ENCODE measurements around the gene STX1A. TPM values are rescaled to one million over a fixed set of nuclear protein-coding genes. Genes with fewer than 3 reads are reported as not detected.
A peak's percentile ranks its signal among the peaks of the same experiment; 100 is the strongest.

The STX1A gene
- total and polyA plus RNA-seq, 2 of the 13 experiments (the other 11 are each of a cell fraction or from before 2014, with no cell fraction given) = 6.1 to 12.2 TPM

DNA sequence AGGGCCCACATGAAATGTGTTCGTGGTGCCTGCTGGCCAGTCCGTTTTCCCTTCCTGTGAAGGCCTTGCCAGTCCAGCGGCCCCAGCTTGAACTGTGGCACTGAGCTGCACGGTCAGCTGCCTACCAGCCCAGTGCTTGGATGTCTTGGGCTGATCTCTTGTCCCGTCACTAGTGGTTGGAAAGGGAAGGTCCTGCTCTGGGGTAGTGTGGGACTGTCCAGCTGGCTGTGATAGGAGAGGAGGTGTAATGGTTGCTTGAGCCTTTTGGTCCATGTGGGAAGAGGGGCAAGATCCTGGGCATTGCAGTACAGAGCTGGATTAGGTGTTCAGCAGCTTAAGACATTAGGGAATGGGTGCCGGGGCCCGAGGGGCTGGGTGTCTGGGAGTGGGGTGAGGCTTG is 21.1 kb downstream of the STX1A start:
- Histone ChIP-seq H3K79me2 (ENCODE audit: insufficient read depth, low read length) (no peaks in the 10 kb centered on the region), H3K4me3 (replicated peaks in 1 of 3; ENCODE audit: insufficient read depth in 1 of 3, low read depth in 2 of 3, low read length in 3 of 3) (no peak overlapping the region), H2AFZ (ENCODE audit: low read length) (no peak overlapping the region), H3K9ac (ENCODE audit: insufficient read depth, low read depth, low read length) (no peak overlapping the region), H3K27ac (ENCODE audit: extremely low read length, insufficient read depth, low read length) (no peak overlapping the region), H3K4me1 (ENCODE audit: insufficient read depth, low read length) (peaks cover 15% of the 10 kb centered on the region), H3K9me3 (ENCODE audit: low read length) (no peaks in the 10 kb centered on the region), H3K36me3 (replicated peaks in 1 of 2; ENCODE audit: control insufficient read depth in 1 of 2, insufficient read depth in 2 of 2, low read length in 2 of 2) (peaks cover 20 to 56% of the 10 kb centered on the region in 2 experiments), H3K4me2 (ENCODE audit: low read depth, low read length) (no peak overlapping the region), H3K27me3 (ENCODE audit: control insufficient read depth in 1 of 2, insufficient read depth in 2 of 2, low read length in 2 of 2) (no peaks in the 10 kb centered on the region), H4K20me1 (ENCODE audit: insufficient read depth, low read length) (peaks cover 5% of the 10 kb centered on the region; the same call in 1 of the 2 replicates)
- ATAC-seq = no peak
- TF ChIP-seq FOXM1 (CRISPR knock-in tag; IDR thresholded peaks at IDR 0.05) (no peak), RBM22 (optimal IDR thresholded peaks at IDR 0.05; ENCODE audit: low read length) (peak; percentile 59), NFRKB (IDR thresholded peaks at IDR 0.05) (no peak), ZNF749 (CRISPR knock-in tag; IDR thresholded peaks at IDR 0.05; ENCODE audit: borderline replicate concordance) (no peak), ZNF703 (CRISPR knock-in tag; IDR thresholded peaks at IDR 0.05; ENCODE audit: borderline replicate concordance) (no peak)
- TF ChIP-seq, protein P1, sequence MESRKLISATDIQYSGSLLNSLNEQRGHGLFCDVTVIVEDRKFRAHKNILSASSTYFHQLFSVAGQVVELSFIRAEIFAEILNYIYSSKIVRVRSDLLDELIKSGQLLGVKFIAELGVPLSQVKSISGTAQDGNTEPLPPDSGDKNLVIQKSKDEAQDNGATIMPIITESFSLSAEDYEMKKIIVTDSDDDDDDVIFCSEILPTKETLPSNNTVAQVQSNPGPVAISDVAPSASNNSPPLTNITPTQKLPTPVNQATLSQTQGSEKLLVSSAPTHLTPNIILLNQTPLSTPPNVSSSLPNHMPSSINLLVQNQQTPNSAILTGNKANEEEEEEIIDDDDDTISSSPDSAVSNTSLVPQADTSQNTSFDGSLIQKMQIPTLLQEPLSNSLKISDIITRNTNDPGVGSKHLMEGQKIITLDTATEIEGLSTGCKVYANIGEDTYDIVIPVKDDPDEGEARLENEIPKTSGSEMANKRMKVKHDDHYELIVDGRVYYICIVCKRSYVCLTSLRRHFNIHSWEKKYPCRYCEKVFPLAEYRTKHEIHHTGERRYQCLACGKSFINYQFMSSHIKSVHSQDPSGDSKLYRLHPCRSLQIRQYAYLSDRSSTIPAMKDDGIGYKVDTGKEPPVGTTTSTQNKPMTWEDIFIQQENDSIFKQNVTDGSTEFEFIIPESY (CRISPR knock-in tag; IDR thresholded peaks at IDR 0.05) = no peak
- TF ChIP-seq, protein P2, sequence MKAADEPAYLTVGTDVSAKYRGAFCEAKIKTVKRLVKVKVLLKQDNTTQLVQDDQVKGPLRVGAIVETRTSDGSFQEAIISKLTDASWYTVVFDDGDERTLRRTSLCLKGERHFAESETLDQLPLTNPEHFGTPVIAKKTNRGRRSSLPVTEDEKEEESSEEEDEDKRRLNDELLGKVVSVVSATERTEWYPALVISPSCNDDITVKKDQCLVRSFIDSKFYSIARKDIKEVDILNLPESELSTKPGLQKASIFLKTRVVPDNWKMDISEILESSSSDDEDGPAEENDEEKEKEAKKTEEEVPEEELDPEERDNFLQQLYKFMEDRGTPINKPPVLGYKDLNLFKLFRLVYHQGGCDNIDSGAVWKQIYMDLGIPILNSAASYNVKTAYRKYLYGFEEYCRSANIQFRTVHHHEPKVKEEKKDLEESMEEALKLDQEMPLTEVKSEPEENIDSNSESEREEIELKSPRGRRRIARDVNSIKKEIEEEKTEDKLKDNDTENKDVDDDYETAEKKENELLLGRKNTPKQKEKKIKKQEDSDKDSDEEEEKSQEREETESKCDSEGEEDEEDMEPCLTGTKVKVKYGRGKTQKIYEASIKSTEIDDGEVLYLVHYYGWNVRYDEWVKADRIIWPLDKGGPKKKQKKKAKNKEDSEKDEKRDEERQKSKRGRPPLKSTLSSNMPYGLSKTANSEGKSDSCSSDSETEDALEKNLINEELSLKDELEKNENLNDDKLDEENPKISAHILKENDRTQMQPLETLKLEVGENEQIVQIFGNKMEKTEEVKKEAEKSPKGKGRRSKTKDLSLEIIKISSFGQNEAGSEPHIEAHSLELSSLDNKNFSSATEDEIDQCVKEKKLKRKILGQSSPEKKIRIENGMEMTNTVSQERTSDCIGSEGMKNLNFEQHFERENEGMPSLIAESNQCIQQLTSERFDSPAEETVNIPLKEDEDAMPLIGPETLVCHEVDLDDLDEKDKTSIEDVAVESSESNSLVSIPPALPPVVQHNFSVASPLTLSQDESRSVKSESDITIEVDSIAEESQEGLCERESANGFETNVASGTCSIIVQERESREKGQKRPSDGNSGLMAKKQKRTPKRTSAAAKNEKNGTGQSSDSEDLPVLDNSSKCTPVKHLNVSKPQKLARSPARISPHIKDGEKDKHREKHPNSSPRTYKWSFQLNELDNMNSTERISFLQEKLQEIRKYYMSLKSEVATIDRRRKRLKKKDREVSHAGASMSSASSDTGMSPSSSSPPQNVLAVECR (CRISPR knock-in tag; IDR thresholded peaks at IDR 0.05; ENCODE audit: borderline replicate concordance) = no peak
- no peak for DNase-seq (ENCODE audit: low spot score)
- intact Hi-C loops (cut with micrococcal nuclease; ENCODE audit: unreplicated experiment) (no loop called here), in situ Hi-C loops (cut with HindIII; ENCODE audit: extremely low pct_ligation_motif_present, low pct_unique_long_range_greater_than_20kb) (no loop called here)
- no peak for FAIRE-seq
- ChIA-PET CTCF (ENCODE audit: low intra/inter-chr PET ratio, low total read pairs) (no interaction called here), POLR2A (interaction anchor here (1.4 to 1.8 kb wide), 2 partner anchors 17 to 76 kb away, joined by 7 to 8 read pairs; no protein-coding TSS in a partner anchor)
- BruUV-seq (replicated peaks) = no TSS peak
- WGBS (ENCODE audit: low lambda C conversion rate) = 90% methylated on average over 7 of the region's 7 CpGs
